Ascending aorta (tissue), 2 donors: ENCODE measurements around the gene ANK3. TPM values are rescaled to one million over a fixed set of nuclear protein-coding genes. Genes with fewer than 3 reads are reported as not detected.

Experiments
- DNase-seq, 2 donors: peaks; one replicate each; pipeline ENCODE4 v3.0.0-alpha.2; 2019; ENCODE audit warnings: low spot score in 2 of 2
- H3K27ac ChIP-seq, 2 donors: fragments of 200-600 bp; sonication (generic); one replicate each; pipeline ENCODE4 v1.5.1; 2016 to 2017; ENCODE audit warnings: mild to moderate bottlenecking in 1 of 2
- H3K27me3 ChIP-seq: fragments of 200-600 bp; sonication (generic); one replicate; pipeline ENCODE4 v1.5.1; 2017
- H3K36me3 ChIP-seq, 2 donors: fragments of 200-600 bp; sonication (generic); one replicate each; pipeline ENCODE4 v1.5.1; 2016
- H3K4me1 ChIP-seq, 2 donors: fragments of 200-600 bp; sonication (generic); one replicate each; pipeline ENCODE4 v1.5.1; 2016 to 2017; ENCODE audit warnings: mild to moderate bottlenecking in 1 of 2
- H3K4me3 ChIP-seq, 2 donors: fragments of 200-600 bp; sonication (generic); one replicate each; pipeline ENCODE4 v1.5.1; 2016 to 2017; ENCODE audit warnings: mild to moderate bottlenecking in 1 of 2
- H3K9me3 ChIP-seq, 2 donors: fragments of 200-600 bp; sonication (generic); one replicate each; pipeline ENCODE4 v1.5.1; 2016
- intact Hi-C: fragments of 100-400 bp; cut with DNase I; formaldehyde crosslinking; loops from one replicate; pipeline ENCODE4 v1.15.1; 2023
- total RNA-seq: library from RNA; depleted of rRNA; stranded (reverse); fragments of >200 nt; gene quantifications from one replicate; pipeline ENCODE4 v1.1.0, GENCODE V29; 2016
- TF ChIP-seq, protein P1 (sequence below), 3 experiments: fragments of 200-600 bp in 2 of 3; fragments of 450-650 bp in 1 of 3; sonication (generic) in 2 of 3; IDR thresholded peaks; one replicate each; pipeline ENCODE4 v1.5.1; 2016 to 2019; ENCODE audit warnings: antibody characterized with exemption in 3 of 3, mild to moderate bottlenecking in 1 of 3, moderate library complexity in 1 of 3

ANK3 gene
- total RNA-seq, 1 donor from 2014 or later: 28.3 TPM

DNA sequence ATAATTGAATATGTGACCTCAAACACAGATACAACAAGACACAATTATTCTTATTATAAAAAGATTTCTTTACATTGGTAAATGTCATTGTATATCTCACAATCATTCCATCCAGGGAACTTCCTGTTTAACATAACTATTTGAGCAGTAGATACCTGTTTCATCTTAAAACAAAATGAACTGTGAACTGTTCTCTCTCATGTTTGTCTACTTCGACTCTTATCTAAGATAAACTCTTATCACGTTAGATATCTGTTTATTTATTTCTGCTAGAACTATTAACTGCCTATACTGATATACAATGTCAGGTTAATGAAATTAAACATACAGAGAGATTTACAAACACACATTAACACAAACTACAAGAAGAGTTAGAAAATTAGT, 20.1 kb downstream of the ANK3 start:
- H3K4me3 ChIP-seq: no peak overlapping the region
- no peak overlapping the region for H3K27ac ChIP-seq
- intact Hi-C loops: no loop called here
- H3K4me1 ChIP-seq: no peaks in the 10 kb centered on the region
- DNase-seq: no peak
- no peaks in the 10 kb centered on the region for H3K36me3 ChIP-seq
- H3K27me3 ChIP-seq: no peaks in the 10 kb centered on the region
- TF ChIP-seq, protein P1, sequence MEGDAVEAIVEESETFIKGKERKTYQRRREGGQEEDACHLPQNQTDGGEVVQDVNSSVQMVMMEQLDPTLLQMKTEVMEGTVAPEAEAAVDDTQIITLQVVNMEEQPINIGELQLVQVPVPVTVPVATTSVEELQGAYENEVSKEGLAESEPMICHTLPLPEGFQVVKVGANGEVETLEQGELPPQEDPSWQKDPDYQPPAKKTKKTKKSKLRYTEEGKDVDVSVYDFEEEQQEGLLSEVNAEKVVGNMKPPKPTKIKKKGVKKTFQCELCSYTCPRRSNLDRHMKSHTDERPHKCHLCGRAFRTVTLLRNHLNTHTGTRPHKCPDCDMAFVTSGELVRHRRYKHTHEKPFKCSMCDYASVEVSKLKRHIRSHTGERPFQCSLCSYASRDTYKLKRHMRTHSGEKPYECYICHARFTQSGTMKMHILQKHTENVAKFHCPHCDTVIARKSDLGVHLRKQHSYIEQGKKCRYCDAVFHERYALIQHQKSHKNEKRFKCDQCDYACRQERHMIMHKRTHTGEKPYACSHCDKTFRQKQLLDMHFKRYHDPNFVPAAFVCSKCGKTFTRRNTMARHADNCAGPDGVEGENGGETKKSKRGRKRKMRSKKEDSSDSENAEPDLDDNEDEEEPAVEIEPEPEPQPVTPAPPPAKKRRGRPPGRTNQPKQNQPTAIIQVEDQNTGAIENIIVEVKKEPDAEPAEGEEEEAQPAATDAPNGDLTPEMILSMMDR (IDR thresholded peaks at IDR 0.05): no peak
- no peaks in the 10 kb centered on the region for H3K9me3 ChIP-seq

DNA sequence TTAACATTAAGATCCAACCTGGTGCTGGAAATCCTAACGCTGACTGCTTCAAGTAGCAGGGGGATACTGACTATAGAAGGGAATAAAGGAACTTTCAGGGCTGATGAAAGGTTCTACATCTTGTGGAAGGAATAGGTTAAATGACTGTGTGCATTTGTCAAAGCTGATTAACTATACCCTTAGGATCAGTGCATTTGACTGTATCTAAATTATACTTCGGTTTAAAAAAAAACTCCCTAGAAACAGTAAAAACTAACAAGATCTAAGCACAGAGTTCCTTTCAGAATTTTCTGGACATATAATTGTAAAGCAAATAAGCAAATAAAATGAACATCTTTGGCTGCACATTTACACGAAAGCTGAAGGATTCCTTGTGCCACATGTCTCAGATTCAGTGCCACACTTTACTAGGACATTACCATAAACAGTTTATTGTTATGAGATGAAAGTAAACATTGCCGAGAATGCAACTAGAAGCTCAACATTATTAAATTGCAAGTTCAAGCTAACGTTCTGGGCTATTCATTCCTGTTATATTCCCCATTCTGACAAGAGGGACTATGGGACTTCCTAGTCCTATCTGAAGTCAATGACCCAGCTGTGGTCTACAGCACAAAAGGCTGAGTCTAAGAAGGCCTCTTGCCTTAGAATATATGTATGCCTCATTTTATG, 20.7 kb downstream of the ANK3 start:
- H3K27ac ChIP-seq: no peak overlapping the region
- H3K4me3 ChIP-seq: no peak overlapping the region
- no peaks in the 10 kb centered on the region for H3K27me3 ChIP-seq
- H3K4me1 ChIP-seq: no peaks in the 10 kb centered on the region
- intact Hi-C loops: no loop called here
- no peak for DNase-seq
- TF ChIP-seq, protein P1 (IDR thresholded peaks at IDR 0.05): no peak
- no peaks in the 10 kb centered on the region for H3K9me3 ChIP-seq
- H3K36me3 ChIP-seq: no peaks in the 10 kb centered on the region

DNA sequence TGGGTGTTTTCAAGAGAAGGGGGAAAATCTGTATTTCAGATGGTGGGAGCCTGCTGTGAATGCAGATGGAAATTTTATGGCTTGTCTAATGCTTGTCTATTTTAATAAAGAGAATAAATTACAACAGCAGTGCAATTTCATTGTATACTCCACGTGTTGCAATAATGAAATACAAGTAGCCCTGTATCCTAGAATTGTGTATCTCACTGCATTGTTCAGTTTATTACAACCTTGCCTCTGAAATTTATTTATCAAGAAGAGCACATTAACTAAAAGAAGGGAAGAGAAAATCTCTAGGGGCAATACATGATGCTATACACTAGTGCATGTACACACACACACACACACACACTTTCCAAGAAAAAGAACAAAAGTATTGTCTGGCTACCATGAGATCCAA, 21.8 kb downstream of the ANK3 start:
- no peaks in the 10 kb centered on the region for H3K36me3 ChIP-seq
- DNase-seq: no peak
- no peak overlapping the region for H3K27ac ChIP-seq
- no peak overlapping the region for H3K4me3 ChIP-seq
- intact Hi-C loops: no loop called here
- no peaks in the 10 kb centered on the region for H3K27me3 ChIP-seq
- no peaks in the 10 kb centered on the region for H3K9me3 ChIP-seq
- H3K4me1 ChIP-seq: no peaks in the 10 kb centered on the region
- TF ChIP-seq, protein P1 (IDR thresholded peaks at IDR 0.05): no peak

DNA sequence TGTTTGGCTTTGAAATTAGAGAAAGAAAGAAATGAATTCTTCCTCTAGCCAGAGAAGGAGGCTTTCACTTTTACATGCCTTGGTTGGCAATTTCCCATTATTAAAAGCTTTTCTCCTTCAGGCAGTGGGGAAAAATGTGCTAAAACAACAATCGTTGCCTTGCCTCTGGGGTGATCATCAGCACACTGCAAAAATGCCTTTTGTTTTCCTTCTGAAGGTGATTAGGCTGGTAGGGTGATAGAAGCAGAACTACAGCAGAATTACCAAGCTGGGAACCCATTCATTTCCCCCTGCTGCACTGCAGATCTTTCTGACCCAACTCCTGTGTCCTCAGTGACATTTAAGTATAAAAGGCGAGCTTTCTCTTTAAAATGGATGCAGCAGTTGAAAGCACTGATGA, 22.2 kb downstream of the ANK3 start:
- DNase-seq: no peak
- Histone ChIP-seq H3K27ac (no peak overlapping the region), H3K36me3 (no peaks in the 10 kb centered on the region), H3K4me3 (peak overlapping the region in 1 of 2 donors; percentile 22), H3K4me1 (no peaks in the 10 kb centered on the region), H3K27me3 (no peaks in the 10 kb centered on the region), H3K9me3 (no peaks in the 10 kb centered on the region)
- TF ChIP-seq, protein P1 (IDR thresholded peaks at IDR 0.05): no peak
- intact Hi-C loops: no loop called here

DNA sequence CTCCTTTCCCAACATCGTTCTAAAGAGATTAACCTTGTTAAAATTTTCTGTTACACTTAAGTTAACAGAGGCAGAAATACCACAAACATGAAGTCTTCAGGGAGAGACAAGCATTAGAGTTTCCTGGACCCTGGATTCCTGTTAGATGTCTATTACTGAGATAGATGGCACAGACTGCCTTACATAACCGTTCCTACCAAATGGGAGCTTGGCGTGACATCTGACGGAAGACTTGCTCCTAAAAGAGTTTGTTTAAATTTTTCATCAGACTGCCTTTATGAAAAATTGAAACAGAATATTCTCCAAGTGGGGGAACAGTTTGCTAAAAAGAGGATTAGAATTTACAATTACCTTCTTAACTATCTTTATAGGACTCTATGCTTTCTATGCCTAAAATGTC, 22.7 kb downstream of the ANK3 start:
- Histone ChIP-seq H3K4me1 (no peaks in the 10 kb centered on the region), H3K36me3 (no peaks in the 10 kb centered on the region), H3K27ac (no peak overlapping the region), H3K9me3 (no peaks in the 10 kb centered on the region), H3K27me3 (no peaks in the 10 kb centered on the region), H3K4me3 (peak overlapping the region in 1 of 2 donors; percentile 22)
- intact Hi-C loops: no loop called here
- TF ChIP-seq, protein P1 (IDR thresholded peaks at IDR 0.05): no peak
- DNase-seq: no peak

DNA sequence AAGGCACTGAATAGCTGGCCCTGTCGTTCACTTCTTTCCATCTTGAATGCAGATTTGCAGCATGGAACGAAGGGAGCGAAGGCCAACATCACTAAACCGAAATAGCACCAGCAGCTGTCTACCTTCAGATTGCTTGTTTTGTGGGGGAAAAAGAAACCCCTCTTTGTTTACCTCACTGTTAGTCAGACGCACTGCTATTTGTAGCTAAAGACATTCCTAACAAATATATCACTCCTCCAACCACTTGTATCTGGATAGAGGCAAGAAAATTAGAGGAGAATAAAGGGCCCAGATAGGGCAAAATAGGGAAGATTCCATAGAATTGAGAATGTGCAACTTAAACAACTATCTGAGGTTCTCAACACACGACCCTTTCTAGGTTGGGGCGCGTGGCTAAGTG, 26.5 kb downstream of the ANK3 start:
- Histone ChIP-seq H3K27me3 (no peaks in the 10 kb centered on the region), H3K36me3 (no peaks in the 10 kb centered on the region), H3K9me3 (no peaks in the 10 kb centered on the region), H3K4me1 (no peaks in the 10 kb centered on the region), H3K4me3 (no peak overlapping the region), H3K27ac (no peak overlapping the region)
- intact Hi-C loops: no loop called here
- TF ChIP-seq, protein P1 (IDR thresholded peaks at IDR 0.05): no peak
- no peak for DNase-seq
